CD4-positive, alpha-beta T cell (primary cell): ENCODE results near the gene GPC6. TPM values are rescaled to one million over a fixed set of nuclear protein-coding genes. Genes with fewer than 3 reads are reported as not detected.

Experiments
- ATAC-seq: fragments of 200-7000 bp; cut with Tn5 transposase; one replicate; pipeline ENCODE4 v1.10.0; 2022; ENCODE audit warnings: mild to moderate bottlenecking; ENCODE audit not compliant: poor library complexity
- CTCF ChIA-PET: fragments of 350-600 bp; sonication (Branson Sonifier 250); formaldehyde crosslinking; loops from one replicate; lab custom pipeline; 2021; ENCODE audit warnings: antibody characterized with exemption, inconsistent platforms; lab: Charles Lee
- POLR2A ChIA-PET: fragments of 350-600 bp; sonication (Branson Sonifier 250); formaldehyde crosslinking; loops from one replicate; lab custom pipeline; 2021; ENCODE audit warnings: antibody characterized with exemption, inconsistent platforms; lab: Charles Lee
- DNase-seq, 14 experiments: peaks; one replicate each; pipeline ENCODE4 v3.0.0-alpha.2; 2013 to 2020; ENCODE audit warnings: mixed read lengths in 2 of 14
- H3K27ac ChIP-seq, 2 donors: one replicate each; pipeline versions ENCODE4 v1.5.1 to v1.7.0; 2013; ENCODE audit warnings: low read length in 2 of 2, low read depth in 1 of 2, mild to moderate bottlenecking in 1 of 2
- H3K27me3 ChIP-seq, 2 experiments: 1 replicate in 1 of 2; 2 replicates in 1 of 2; pipeline versions ENCODE4 v1.6.1 to v1.7.0; 2013; ENCODE audit warnings: low read length in 2 of 2, control low read depth in 1 of 2, mild to moderate bottlenecking in 1 of 2, moderate library complexity in 1 of 2; ENCODE audit not compliant: insufficient read depth in 2 of 2, control insufficient read depth in 1 of 2
- H3K36me3 ChIP-seq: one replicate; pipeline ENCODE4 v1.6.1; 2013; ENCODE audit warnings: low read length, control low read depth; ENCODE audit not compliant: insufficient read depth
- H3K4me1 ChIP-seq: one replicate; pipeline ENCODE4 v1.6.1; 2013; ENCODE audit warnings: low read length, control low read depth; ENCODE audit not compliant: insufficient read depth
- H3K4me3 ChIP-seq: one replicate; pipeline ENCODE4 v1.5.1; 2013; ENCODE audit warnings: mild to moderate bottlenecking, low read length, moderate library complexity
- H3K9me3 ChIP-seq, 2 experiments: 1 replicate in 1 of 2; 2 replicates in 1 of 2; pipeline versions ENCODE4 v1.6.1 to v1.7.0; 2013; ENCODE audit warnings: low read length in 2 of 2, mild to moderate bottlenecking in 2 of 2, control low read depth in 1 of 2, moderate library complexity in 1 of 2; ENCODE audit not compliant: control insufficient read depth in 1 of 2, insufficient read depth in 1 of 2
- H3K27ac Mint-ChIP-seq: one replicate; pipeline ENCODE4 v1.8.0; 2020; ENCODE audit warnings: mixed read lengths
- H3K27me3 Mint-ChIP-seq: one replicate; pipeline ENCODE4 v1.8.0; 2021; ENCODE audit warnings: mixed read lengths
- H3K36me3 Mint-ChIP-seq: one replicate; pipeline ENCODE4 v1.8.0; 2021; ENCODE audit warnings: low read depth, mixed read lengths
- H3K4me1 Mint-ChIP-seq: one replicate; pipeline ENCODE4 v1.8.0; 2021; ENCODE audit warnings: low read depth, mixed read lengths
- H3K4me3 Mint-ChIP-seq: one replicate; pipeline ENCODE4 v1.8.0; 2020; ENCODE audit warnings: mild to moderate bottlenecking, mixed read lengths
- H3K9me3 Mint-ChIP-seq: one replicate; pipeline ENCODE4 v1.8.0; 2020; ENCODE audit warnings: mixed read lengths
- intact Hi-C, 2 experiments: fragments of 100-400 bp; cut with DNase I in 1 of 2; cut with micrococcal nuclease in 1 of 2; formaldehyde crosslinking; loops; one replicate each; pipeline versions ENCODE4 v1.15.1 to v1.9.0; 2023 to 2025; cut with DNase I, micrococcal nuclease
- total RNA-seq, 174 experiments: library from RNA in 2 of 174; stranded (reverse) in 2 of 174; gene quantifications; one replicate each; pipeline ENCODE4 v1.2.3 and lab custom pipeline; 2021 to 2026
- TF ChIP-seq, protein P1 (sequence below): fragments of 200-600 bp; IDR thresholded peaks from one replicate; pipeline ENCODE4 v1.8.0; 2022; ENCODE audit warnings: antibody characterized with exemption, mild to moderate bottlenecking

Gene GPC6
- total RNA-seq, 2 experiments from 2014 or later, result not detected

DNA sequence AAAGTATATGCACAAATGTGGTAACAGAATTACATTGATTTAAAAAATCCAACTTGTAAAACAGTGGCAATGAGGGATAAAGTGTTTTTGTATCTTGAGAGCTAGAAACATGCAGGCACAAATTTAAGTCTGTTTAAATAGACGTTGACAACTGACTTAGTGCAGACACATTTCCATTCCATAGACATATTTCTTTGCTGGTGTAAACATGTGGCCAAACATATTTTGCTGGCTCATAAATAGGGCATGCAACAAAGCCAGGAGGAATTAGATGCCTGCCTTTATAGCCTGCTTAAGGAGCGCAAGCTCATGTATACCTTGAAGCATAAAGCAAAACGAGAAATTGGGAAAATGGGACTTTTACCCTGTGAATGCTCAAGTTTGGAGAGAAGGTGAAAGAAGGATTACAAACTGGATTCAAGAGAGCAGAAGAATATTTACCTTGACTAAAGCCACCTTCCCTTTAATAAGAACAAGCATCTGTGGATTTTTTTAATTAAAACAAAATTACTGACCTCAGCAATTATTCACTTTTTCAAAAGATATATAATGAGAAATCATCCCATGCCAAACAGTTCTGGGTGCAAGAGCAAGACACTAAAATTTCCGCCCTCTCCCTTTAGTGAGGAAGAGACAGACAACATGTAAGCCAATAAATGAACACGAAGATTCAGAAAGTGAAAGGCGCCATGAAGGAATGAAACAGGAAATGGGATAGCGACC is 1181.9 kb downstream of the GPC6 start:
- Histone ChIP-seq H3K4me3 (no peak overlapping the region), H3K9me3 (no peaks in the 10 kb centered on the region), H3K27me3 (peaks cover 4 to 5% of the 10 kb centered on the region in 2 experiments), H3K27ac (no peak overlapping the region), H3K36me3 (no peaks in the 10 kb centered on the region), H3K4me1 (no peaks in the 10 kb centered on the region)
- no peaks in the 10 kb centered on the region for H3K4me1 Mint-ChIP-seq
- no peaks in the 10 kb centered on the region for H3K9me3 Mint-ChIP-seq
- CTCF ChIA-PET, result interaction anchor here (1.4 kb wide), 1 partner anchor 14 kb away, joined by 3 read pairs; no protein-coding TSS in a partner anchor
- DNase-seq (no peak), ATAC-seq (no peak)
- no peaks in the 10 kb centered on the region for H3K36me3 Mint-ChIP-seq
- TF ChIP-seq, protein P1, sequence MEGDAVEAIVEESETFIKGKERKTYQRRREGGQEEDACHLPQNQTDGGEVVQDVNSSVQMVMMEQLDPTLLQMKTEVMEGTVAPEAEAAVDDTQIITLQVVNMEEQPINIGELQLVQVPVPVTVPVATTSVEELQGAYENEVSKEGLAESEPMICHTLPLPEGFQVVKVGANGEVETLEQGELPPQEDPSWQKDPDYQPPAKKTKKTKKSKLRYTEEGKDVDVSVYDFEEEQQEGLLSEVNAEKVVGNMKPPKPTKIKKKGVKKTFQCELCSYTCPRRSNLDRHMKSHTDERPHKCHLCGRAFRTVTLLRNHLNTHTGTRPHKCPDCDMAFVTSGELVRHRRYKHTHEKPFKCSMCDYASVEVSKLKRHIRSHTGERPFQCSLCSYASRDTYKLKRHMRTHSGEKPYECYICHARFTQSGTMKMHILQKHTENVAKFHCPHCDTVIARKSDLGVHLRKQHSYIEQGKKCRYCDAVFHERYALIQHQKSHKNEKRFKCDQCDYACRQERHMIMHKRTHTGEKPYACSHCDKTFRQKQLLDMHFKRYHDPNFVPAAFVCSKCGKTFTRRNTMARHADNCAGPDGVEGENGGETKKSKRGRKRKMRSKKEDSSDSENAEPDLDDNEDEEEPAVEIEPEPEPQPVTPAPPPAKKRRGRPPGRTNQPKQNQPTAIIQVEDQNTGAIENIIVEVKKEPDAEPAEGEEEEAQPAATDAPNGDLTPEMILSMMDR, result no peak
- H3K4me3 Mint-ChIP-seq, result no peak overlapping the region
- POLR2A ChIA-PET, result no interaction called here
- H3K27ac Mint-ChIP-seq, result no peak overlapping the region
- H3K27me3 Mint-ChIP-seq, result peaks cover 37% of the 10 kb centered on the region
- intact Hi-C loops, result no loop called here

DNA sequence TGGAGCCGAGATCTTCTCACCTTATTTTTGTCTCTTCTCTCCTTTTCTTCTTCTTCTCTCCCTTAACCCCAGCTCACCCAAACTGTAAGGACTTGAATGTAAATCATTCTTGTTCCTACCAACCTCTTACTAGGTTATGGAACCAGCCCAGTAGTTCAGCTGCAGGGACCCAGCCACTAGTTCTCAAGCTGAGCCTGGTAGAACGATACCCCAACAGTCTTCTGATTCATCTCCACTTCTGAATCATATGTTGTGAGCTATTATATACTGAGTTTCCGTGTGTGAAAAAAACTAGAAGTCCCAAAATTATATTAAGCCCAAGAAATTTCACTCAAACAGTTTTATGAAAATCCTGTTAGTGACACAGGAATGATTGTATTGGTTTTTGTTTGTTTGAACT is 1185.1 kb downstream of the GPC6 start:
- H3K36me3 Mint-ChIP-seq, result peaks cover 6% of the 10 kb centered on the region
- H3K27me3 Mint-ChIP-seq, result peaks cover 48% of the 10 kb centered on the region
- ATAC-seq (no peak), DNase-seq (no peak)
- no peaks in the 10 kb centered on the region for H3K9me3 Mint-ChIP-seq
- Histone ChIP-seq H3K36me3 (no peaks in the 10 kb centered on the region), H3K27ac (no peak overlapping the region), H3K9me3 (no peaks in the 10 kb centered on the region), H3K27me3 (peaks cover 4 to 5% of the 10 kb centered on the region in 2 experiments), H3K4me1 (no peaks in the 10 kb centered on the region), H3K4me3 (no peak overlapping the region)
- no peaks in the 10 kb centered on the region for H3K4me1 Mint-ChIP-seq
- TF ChIP-seq, protein P1, result no peak
- CTCF ChIA-PET, result no interaction called here
- intact Hi-C loops, result no loop called here
- no peak overlapping the region for H3K4me3 Mint-ChIP-seq
- H3K27ac Mint-ChIP-seq, result no peak overlapping the region
- POLR2A ChIA-PET, result no interaction called here

DNA sequence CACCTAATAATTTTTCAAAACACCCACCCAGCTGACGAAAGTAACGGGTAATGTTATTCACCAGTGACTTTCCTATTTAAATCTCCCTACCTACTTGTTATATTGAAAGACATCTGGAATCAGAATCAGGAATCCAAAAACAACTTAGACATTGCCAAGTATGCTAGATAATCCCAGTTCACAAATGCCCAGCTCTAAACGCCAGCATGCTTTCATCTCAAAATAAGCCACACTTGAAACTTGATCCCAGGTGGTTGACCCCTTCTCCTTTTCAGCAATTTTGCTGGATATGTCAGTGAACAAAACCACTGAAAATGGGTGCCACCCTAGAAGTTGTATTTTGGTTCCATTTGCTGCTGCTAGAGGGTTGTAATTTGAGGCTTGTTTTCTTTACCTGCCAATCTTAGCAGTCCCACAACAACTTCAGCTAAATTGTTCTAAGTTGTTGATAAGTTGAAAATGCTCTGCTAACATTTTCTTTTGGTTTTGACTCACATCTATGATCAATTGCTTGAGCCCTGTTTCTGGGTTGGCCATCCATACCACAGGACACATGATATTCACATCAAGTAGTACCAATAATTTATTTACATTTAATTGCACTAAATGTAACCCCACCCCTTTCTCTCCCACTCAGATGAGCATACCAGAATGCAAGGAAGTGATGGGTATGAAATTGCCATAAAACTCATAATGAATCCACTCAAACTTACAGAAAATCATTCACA is 1186.4 kb downstream of the GPC6 start:
- peaks cover 48% of the 10 kb centered on the region for H3K27me3 Mint-ChIP-seq
- CTCF ChIA-PET, result no interaction called here
- H3K27ac Mint-ChIP-seq, result no peak overlapping the region

More for the DNA sequence above, 1186.4 kb downstream of the GPC6 start:
- intact Hi-C loops, result no loop called here
- POLR2A ChIA-PET, result no interaction called here
- no peak for DNase-seq
- peaks cover 0 to 5% of the 10 kb centered on the region in 2 experiments for H3K27me3 ChIP-seq
- no peak overlapping the region for H3K4me3 ChIP-seq
- H3K36me3 ChIP-seq, result no peaks in the 10 kb centered on the region
- H3K9me3 Mint-ChIP-seq, result peaks cover 6% of the 10 kb centered on the region
- TF ChIP-seq, protein P1, result no peak
- no peaks in the 10 kb centered on the region for H3K4me1 Mint-ChIP-seq
- H3K36me3 Mint-ChIP-seq, result peaks cover 6% of the 10 kb centered on the region
- ATAC-seq, result no peak
- no peak overlapping the region for H3K27ac ChIP-seq
- no peak overlapping the region for H3K4me3 Mint-ChIP-seq
- H3K4me1 ChIP-seq, result no peaks in the 10 kb centered on the region
- no peaks in the 10 kb centered on the region for H3K9me3 ChIP-seq
